ENCODE measurements around the gene DYNLRB1. TPM values are rescaled to one million over a fixed set of nuclear protein-coding genes. Genes with fewer than 3 reads are reported as not detected.
A peak's percentile ranks its signal among the peaks of the same experiment; 100 is the strongest.

Gene DYNLRB1
- total RNA-seq, result 100 to 1,000 TPM; 158 to 258 (median 209) TPM

GRCh38 chr20:34516247-34517113 is at the start of gene DYNLRB1:
Gene DYNLRB1 (plus strand): TSS chr20:34516422. CDS start chr20:34516459, 37 bp downstream.
- 2 to 3% methylated on average over 8 to 11 of the region's 59 CpGs for WGBS, 2 donors (ENCODE audit: low coverage in 1 of 2)
- Histone ChIP-seq H3K36me3 (peaks cover 0 to 32% of the 10 kb centered on the region in 2 donors), H3K27me3 (no peaks in the 10 kb centered on the region), H3K4me1 (peaks cover 0 to 71% (median 15%) of the 10 kb centered on the region in 3 donors), H3K27ac (peak within 1 kb of the TSS; percentile 64 to 96 (median 94)), H3K9me3 (no peaks in the 10 kb centered on the region), H3K4me3 (peak within 1 kb of the TSS; percentile 69 to 79)
- ATAC-seq, result peak; percentile 97
- TF ChIP-seq POLR2A (IDR thresholded peaks at IDR 0.05), result peak; percentile 84 to 88
- peak in 1 of 4 experiments; percentile 1 for TF ChIP-seq CTCF (IDR thresholded peaks at IDR 0.05)
- TF ChIP-seq POLR2AphosphoS5 (IDR thresholded peaks at IDR 0.05), result peak; percentile 96
- TF ChIP-seq EP300 (IDR thresholded peaks at IDR 0.05), result no peak

- TF ChIP-seq EP300 (IDR thresholded peaks at IDR 0.05) (no peak), CTCF (IDR thresholded peaks at IDR 0.05) (no peak), POLR2AphosphoS5 (IDR thresholded peaks at IDR 0.05) (no peak), POLR2A (IDR thresholded peaks at IDR 0.05) (no peak)
- H3K4me1 ChIP-seq, result peaks cover 0 to 12% (median 0%) of the 10 kb centered on the region in 3 donors
- H3K4me3 ChIP-seq, result no peak overlapping the region
- H3K36me3 ChIP-seq, result peaks cover 0 to 56% of the 10 kb centered on the region in 2 donors
- no peak overlapping the region for H3K27ac ChIP-seq
- 20 to 63% methylated on average over 1 of the region's 1 CpG for WGBS, 2 donors (ENCODE audit: low coverage in 1 of 2)
- ATAC-seq, result no peak
- no peaks in the 10 kb centered on the region for H3K9me3 ChIP-seq
- H3K27me3 ChIP-seq, result no peaks in the 10 kb centered on the region
Observed at GRCh38 chr20:34468951-34469350, 47.3 kb upstream of the DYNLRB1 start.

GRCh38 chr20:34472246-34472925 is 43.8 kb upstream of the DYNLRB1 start:
- Histone ChIP-seq H3K36me3 (peaks cover 0 to 53% of the 10 kb centered on the region in 2 donors), H3K9me3 (no peaks in the 10 kb centered on the region), H3K27ac (peak overlapping the region in 1 of 4 donors; percentile 9), H3K4me3 (no peak overlapping the region), H3K4me1 (peaks cover 0 to 25% (median 0%) of the 10 kb centered on the region in 3 donors), H3K27me3 (no peaks in the 10 kb centered on the region)
- peak; percentile 66 for ATAC-seq
- no peak for TF ChIP-seq CTCF (IDR thresholded peaks at IDR 0.05)
- TF ChIP-seq POLR2A (IDR thresholded peaks at IDR 0.05), result no peak
- 47 to 52% methylated on average over 3 to 6 of the region's 6 CpGs for WGBS, 2 donors (ENCODE audit: low coverage in 1 of 2)

- TF ChIP-seq POLR2A (IDR thresholded peaks at IDR 0.05), result no peak
- no peak for TF ChIP-seq EP300 (IDR thresholded peaks at IDR 0.05)
- peak in 2 of 4 experiments; percentile 11 to 30 for TF ChIP-seq CTCF (IDR thresholded peaks at IDR 0.05)
- H3K4me3 ChIP-seq, result no peak overlapping the region
- H3K9me3 ChIP-seq, result no peaks in the 10 kb centered on the region
- H3K27ac ChIP-seq, result peak overlapping the region in 1 of 4 donors; percentile 9
- 64 to 72% methylated on average over 5 of the region's 5 CpGs for WGBS, 2 donors (ENCODE audit: low coverage in 1 of 2)
- no peaks in the 10 kb centered on the region for H3K27me3 ChIP-seq
- ATAC-seq, result peak; percentile 78
- H3K36me3 ChIP-seq, result peaks cover 0 to 58% of the 10 kb centered on the region in 2 donors
- peaks cover 0 to 25% (median 0%) of the 10 kb centered on the region in 3 donors for H3K4me1 ChIP-seq
Observed at GRCh38 chr20:34473262-34473883, 42.8 kb upstream of the DYNLRB1 start.
